ENCODE measurements around the gene MTR. TPM values are rescaled to one million over a fixed set of nuclear protein-coding genes. Genes with fewer than 3 reads are reported as not detected.

MTR gene
- total and polyA plus RNA-seq, 4 donors = 2.5 to 19.0 (median 8.6) TPM

GRCh38 chr1:236762410-236762809, 32.7 kb upstream of the MTR start:
- H3K36me3 ChIP-seq (ENCODE audit: control insufficient read depth in 4 of 4, insufficient read depth in 3 of 4, low read depth in 1 of 4, low read length in 3 of 4) = no peaks in the 10 kb centered on the region
- no peak overlapping the region for H3K27ac ChIP-seq (ENCODE audit: low read depth in 1 of 2, low read length in 2 of 2)
- no peaks in the 10 kb centered on the region for H3K9me3 ChIP-seq (ENCODE audit: control insufficient read depth in 4 of 4, low read length in 3 of 4)
- no peaks in the 10 kb centered on the region for H3K27me3 ChIP-seq (ENCODE audit: control insufficient read depth in 4 of 4, insufficient read depth in 4 of 4, low read length in 3 of 4)
- no peak overlapping the region for H3K4me3 ChIP-seq (ENCODE audit: low read depth in 1 of 3, low read length in 3 of 3)
- peaks cover 10 to 34% (median 28%) of the 10 kb centered on the region in 4 donors for H3K4me1 ChIP-seq (ENCODE audit: control insufficient read depth in 4 of 4, insufficient read depth in 4 of 4, low read length in 3 of 4)
- no peak for DNase-seq (ENCODE audit: low spot score)
- H3K9ac ChIP-seq (ENCODE audit: low read depth in 1 of 2, low read length in 2 of 2) = no peak overlapping the region
- WGBS = 86% methylated on average over 15 of the region's 15 CpGs
- TF ChIP-seq NR2F2 (IDR thresholded peaks at IDR 0.05) (no peak), REST (IDR thresholded peaks at IDR 0.05) (no peak), YY1 (IDR thresholded peaks at IDR 0.05) (no peak), EGR1 (IDR thresholded peaks at IDR 0.05; ENCODE audit: low read depth in 2 of 2) (no peak), RAD21 (IDR thresholded peaks at IDR 0.05) (no peak), GABPA (IDR thresholded peaks at IDR 0.05 in 1 of 2, conservative IDR thresholded peaks at IDR 0.05 in 1 of 2) (no peak), CTCF (IDR thresholded peaks at IDR 0.05; ENCODE audit: low read depth, low read length, missing input control) (no peak), SP1 (IDR thresholded peaks at IDR 0.05) (no peak), TAF1 (conservative IDR thresholded peaks at IDR 0.05) (no peak), JUND (IDR thresholded peaks at IDR 0.05) (no peak), MAX (IDR thresholded peaks at IDR 0.05) (no peak), RXRA (IDR thresholded peaks at IDR 0.05) (no peak), ZBTB33 (IDR thresholded peaks at IDR 0.05) (no peak), FOXA2 (IDR thresholded peaks at IDR 0.05) (no peak), HNF4A (conservative IDR thresholded peaks at IDR 0.05) (no peak), HNF4G (IDR thresholded peaks at IDR 0.05) (no peak), FOXA1 (IDR thresholded peaks at IDR 0.05) (no peak), ATF3 (IDR thresholded peaks at IDR 0.05) (no peak)
